Neuron (in vitro differentiated cells): ENCODE results near the gene STAT6.

Experiments used
- H2AFZ ChIP-seq: one replicate; pipeline ENCODE4 v1.6.1; 2013; ENCODE audit warnings: low read depth, mild to moderate bottlenecking, inconsistent platforms, low read length, moderate library complexity
- H3K27me3 ChIP-seq: one replicate; pipeline ENCODE4 v1.6.1; 2013; ENCODE audit warnings: low read length; ENCODE audit not compliant: insufficient read depth
- H3K36me3 ChIP-seq: one replicate; pipeline ENCODE4 v1.6.1; 2013; ENCODE audit warnings: low read length; ENCODE audit not compliant: insufficient read depth
- H3K4me1 ChIP-seq: one replicate; pipeline ENCODE4 v1.6.1; 2013; ENCODE audit warnings: low read length; ENCODE audit not compliant: insufficient read depth
- H3K4me3 ChIP-seq: 2 replicates; pipeline ENCODE4 v1.5.1; 2013; ENCODE audit warnings: mild to moderate bottlenecking, low read length, moderate library complexity
- H3K9me3 ChIP-seq: one replicate; pipeline ENCODE4 v1.6.1; 2013; ENCODE audit warnings: low read length

Gene STAT6

GRCh38 chr12:57139796-57140649 is 28.9 kb upstream of the STAT6 start:
- H3K27me3 ChIP-seq: no peaks in the 10 kb centered on the region
- H3K36me3 ChIP-seq: peaks cover 68% of the 10 kb centered on the region
- no peaks in the 10 kb centered on the region for H3K9me3 ChIP-seq
- H2AFZ ChIP-seq: no peak overlapping the region
- H3K4me1 ChIP-seq: peaks cover 23% of the 10 kb centered on the region
- no peak overlapping the region for H3K4me3 ChIP-seq

DNA sequence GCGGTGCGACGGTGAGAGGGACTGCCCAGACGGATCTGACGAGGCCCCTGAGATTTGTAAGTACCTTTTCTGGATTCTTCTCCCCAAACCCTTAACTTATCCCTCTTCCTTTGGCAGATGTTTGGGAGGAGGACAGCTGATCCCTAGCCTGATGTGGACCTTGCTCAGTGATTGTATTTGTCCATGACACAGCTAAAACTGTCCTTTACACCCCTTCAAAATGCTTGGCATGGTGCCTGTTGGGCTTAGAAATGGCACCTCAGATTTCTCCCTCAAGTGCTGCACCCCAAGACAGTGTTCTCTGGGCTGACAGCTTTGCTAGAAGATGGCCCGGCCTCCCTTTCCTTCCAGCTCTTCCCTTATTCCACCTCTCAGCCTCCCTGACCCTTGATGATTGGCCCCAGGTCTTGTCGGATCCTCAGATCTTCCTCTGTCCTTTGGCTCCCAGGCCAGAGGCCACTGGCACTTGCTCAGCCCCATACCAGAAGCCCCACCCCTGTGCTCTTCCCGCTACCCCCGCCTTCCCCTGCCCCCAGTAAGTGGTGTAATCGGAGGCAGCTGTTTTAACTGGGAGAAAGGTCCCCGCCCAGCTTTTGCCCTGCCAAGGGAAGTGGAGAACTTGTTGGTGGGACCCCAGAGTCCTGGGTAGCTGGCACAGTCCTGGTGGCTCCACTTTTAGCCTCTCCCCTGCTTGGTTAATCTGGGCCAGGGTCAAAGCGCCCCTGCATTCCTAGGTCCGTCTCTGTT is 27.5 kb upstream of the STAT6 start:
- Histone ChIP-seq H3K36me3 (peaks cover 56% of the 10 kb centered on the region), H3K27me3 (no peaks in the 10 kb centered on the region), H2AFZ (no peak overlapping the region), H3K4me1 (peaks cover 34% of the 10 kb centered on the region), H3K9me3 (no peaks in the 10 kb centered on the region), H3K4me3 (no peak overlapping the region)

- H3K4me1 ChIP-seq: peaks cover 56% of the 10 kb centered on the region
- H3K36me3 ChIP-seq: peaks cover 30% of the 10 kb centered on the region
- peak overlapping the region; percentile 3 for H3K4me3 ChIP-seq
- no peak overlapping the region for H2AFZ ChIP-seq
- H3K27me3 ChIP-seq: no peaks in the 10 kb centered on the region
- H3K9me3 ChIP-seq: no peaks in the 10 kb centered on the region
These were observed 24.6 kb upstream of the STAT6 start for GRCh38 chr12:57135527-57136326.

- Histone ChIP-seq H3K36me3 (peaks cover 25% of the 10 kb centered on the region), H2AFZ (no peak overlapping the region), H3K27me3 (no peaks in the 10 kb centered on the region), H3K4me3 (no peak overlapping the region), H3K9me3 (no peaks in the 10 kb centered on the region), H3K4me1 (peaks cover 64% of the 10 kb centered on the region)
These were observed 23.8 kb upstream of the STAT6 start for GRCh38 chr12:57134949-57135348.

- no peak overlapping the region for H3K4me3 ChIP-seq
- no peak overlapping the region for H2AFZ ChIP-seq
- peaks cover 14% of the 10 kb centered on the region for H3K36me3 ChIP-seq
- H3K9me3 ChIP-seq: no peaks in the 10 kb centered on the region
- peaks cover 70% of the 10 kb centered on the region for H3K4me1 ChIP-seq
- H3K27me3 ChIP-seq: no peaks in the 10 kb centered on the region
These were observed 22.8 kb upstream of the STAT6 start for GRCh38 chr12:57133916-57134315.

GRCh38 chr12:57133013-57133569 is 21.9 kb upstream of the STAT6 start:
- H3K27me3 ChIP-seq: no peaks in the 10 kb centered on the region
- H3K4me1 ChIP-seq: peaks cover 70% of the 10 kb centered on the region
- H3K36me3 ChIP-seq: peaks cover 7% of the 10 kb centered on the region
- no peaks in the 10 kb centered on the region for H3K9me3 ChIP-seq
- H2AFZ ChIP-seq: no peak overlapping the region
- H3K4me3 ChIP-seq: no peak overlapping the region

- H3K4me3 ChIP-seq: no peak overlapping the region
- H3K27me3 ChIP-seq: no peaks in the 10 kb centered on the region
- peaks cover 2% of the 10 kb centered on the region for H3K36me3 ChIP-seq
- H3K9me3 ChIP-seq: no peaks in the 10 kb centered on the region
- H3K4me1 ChIP-seq: peaks cover 74% of the 10 kb centered on the region
- no peak overlapping the region for H2AFZ ChIP-seq
These were observed 21.0 kb upstream of the STAT6 start for GRCh38 chr12:57131896-57132744.

DNA sequence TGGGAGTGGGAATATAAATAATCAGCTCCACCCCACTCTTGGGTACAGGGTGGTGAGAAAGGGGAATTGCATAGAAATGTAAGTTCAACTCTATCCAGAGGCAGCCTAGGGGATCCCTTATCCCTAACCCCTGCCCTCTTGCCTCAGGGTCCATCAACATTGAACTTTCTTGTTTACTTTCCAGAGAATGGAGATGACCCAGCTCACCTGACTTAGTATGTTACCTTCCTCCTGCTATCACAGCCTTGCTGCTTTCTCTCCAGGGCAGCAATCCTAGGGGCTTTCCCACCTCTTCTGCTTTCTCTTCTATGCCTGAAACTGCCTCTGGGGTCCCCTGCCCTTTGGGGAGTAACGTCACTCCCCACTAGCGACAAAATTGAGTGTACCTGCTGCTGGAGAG is 19.8 kb upstream of the STAT6 start:
- H2AFZ ChIP-seq: no peak overlapping the region
- no peaks in the 10 kb centered on the region for H3K27me3 ChIP-seq
- no peaks in the 10 kb centered on the region for H3K9me3 ChIP-seq
- H3K36me3 ChIP-seq: peaks cover 2% of the 10 kb centered on the region
- H3K4me1 ChIP-seq: peaks cover 73% of the 10 kb centered on the region
- no peak overlapping the region for H3K4me3 ChIP-seq

DNA sequence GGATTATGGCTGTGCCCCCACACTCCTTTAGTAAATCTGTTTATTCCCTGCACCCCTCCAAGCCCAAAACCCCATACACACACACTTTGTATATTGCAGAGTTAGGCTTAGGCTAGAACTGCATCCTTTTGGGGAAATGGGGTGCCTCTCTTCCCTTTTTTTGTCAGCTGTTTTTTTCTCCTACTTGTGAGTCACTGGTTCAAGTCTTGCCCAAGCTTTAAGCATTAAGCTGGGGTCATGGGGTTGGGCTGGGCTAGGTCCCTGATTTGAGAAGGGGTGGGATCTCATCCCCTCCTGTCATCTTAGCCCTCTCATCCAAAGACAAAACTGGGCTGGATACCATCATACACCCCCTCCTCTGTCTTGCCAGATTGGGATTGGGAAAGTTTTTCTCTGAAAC is 18.7 kb upstream of the STAT6 start:
- Histone ChIP-seq H3K9me3 (no peaks in the 10 kb centered on the region), H3K36me3 (peaks cover 2% of the 10 kb centered on the region), H2AFZ (no peak overlapping the region), H3K4me1 (peaks cover 63% of the 10 kb centered on the region), H3K4me3 (peak overlapping the region; percentile 93), H3K27me3 (no peaks in the 10 kb centered on the region)

DNA sequence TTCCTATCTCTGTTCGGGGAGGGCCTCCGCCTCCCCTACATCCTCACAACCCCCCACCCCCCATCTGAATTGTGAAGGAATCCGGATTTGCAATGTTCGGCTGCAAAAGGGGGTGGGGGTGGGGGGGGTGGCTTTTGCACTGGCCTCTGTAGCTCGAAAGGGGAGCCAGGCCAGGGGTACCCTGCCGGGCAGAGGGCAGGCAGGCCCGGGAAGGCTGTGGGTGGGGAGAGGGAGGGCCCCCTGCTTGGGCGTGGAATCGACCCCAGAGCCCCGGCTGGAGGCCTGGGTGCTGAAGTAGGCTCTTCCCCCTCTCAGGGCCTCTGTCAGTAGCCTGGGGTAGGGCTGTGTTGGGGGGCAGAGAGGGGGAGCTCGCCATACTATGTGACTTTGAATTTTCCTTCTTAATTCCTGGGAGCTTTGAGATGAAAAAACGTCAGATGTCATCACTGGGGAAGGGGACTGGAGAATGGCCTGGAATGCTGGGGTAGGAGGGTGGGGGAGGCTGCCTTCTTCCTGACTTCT is 18.2 kb upstream of the STAT6 start:
- Histone ChIP-seq H3K27me3 (no peaks in the 10 kb centered on the region), H3K4me3 (peak overlapping the region; percentile 93), H3K9me3 (no peaks in the 10 kb centered on the region), H2AFZ (no peak overlapping the region), H3K4me1 (peaks cover 61% of the 10 kb centered on the region), H3K36me3 (peaks cover 2% of the 10 kb centered on the region)

GRCh38 chr12:57128519-57129247 is 17.5 kb upstream of the STAT6 start:
- Histone ChIP-seq H3K27me3 (no peaks in the 10 kb centered on the region), H3K4me3 (peak overlapping the region; percentile 93), H3K36me3 (peaks cover 2% of the 10 kb centered on the region), H3K9me3 (no peaks in the 10 kb centered on the region), H3K4me1 (peaks cover 54% of the 10 kb centered on the region), H2AFZ (no peak overlapping the region)
